HepG2 (cell line): Measurements from ENCODE around the gene CACNA1C. TPM values are rescaled to one million over a fixed set of nuclear protein-coding genes. Genes with fewer than 3 reads are reported as not detected.

ENCODE experiments used
- ATAC-seq: fragments of 200-7000 bp; cut with Tn5 transposase; 3 replicates; pipeline ENCODE4 v1.9.1; 2020; ENCODE audit warnings: mild to moderate bottlenecking, moderate library complexity
- BruUV-seq: library from RNA; stranded (reverse); fragments of 400-500 nt; replicated peaks from 2 replicates; lab custom pipeline; 2021; lab: Mats Ljungman, UMichigan
- CTCF ChIA-PET: fragments of 300-600 bp; formaldehyde crosslinking; extraction: SDS; loops from one replicate; lab custom pipeline; 2021; ENCODE audit warnings: low total read pairs, inconsistent platforms, low intra/inter-chr PET ratio; lab: Yijun Ruan, JAX
- POLR2A ChIA-PET: fragments of 350-600 bp; sonication (Branson Sonifier 250); formaldehyde crosslinking; loops from one replicate; lab custom pipeline; 2020; ENCODE audit warnings: antibody characterized with exemption, inconsistent platforms; lab: Yijun Ruan, JAX
- DNase-seq: peaks from one replicate; pipeline ENCODE4 v3.0.0-alpha.2; 2015; ENCODE audit warnings: low spot score
- FAIRE-seq: peaks from 3 replicates; lab custom pipeline; 2011; peaks lifted over from hg19 to GRCh38; lab: Jason Lieb, UNC
- H2AFZ ChIP-seq: one replicate; pipeline ENCODE4 v1.6.1; 2011; ENCODE audit warnings: low read length, inconsistent platforms
- H3K27ac ChIP-seq: fragments of 300-600 bp; 3 replicates; pipeline ENCODE4 v1.8.0; 2011; ENCODE audit warnings: mixed run types, mild to moderate bottlenecking, mixed read lengths, low read length, inconsistent platforms; ENCODE audit not compliant: insufficient read depth; ENCODE audit errors: extremely low read length
- H3K27me3 ChIP-seq, 2 experiments: fragments of 200-600 bp in 1 of 2; 2 replicates in 1 of 2; 3 replicates in 1 of 2; pipeline versions ENCODE4 v1.6.0 to v1.8.0; 2011; ENCODE audit warnings: low read length in 2 of 2, mild to moderate bottlenecking in 2 of 2, moderate library complexity in 2 of 2, inconsistent platforms in 1 of 2; ENCODE audit not compliant: insufficient read depth in 2 of 2, control insufficient read depth in 1 of 2
- H3K36me3 ChIP-seq, 2 experiments: fragments of 200-600 bp in 1 of 2; replicated peaks in 1 of 2; 2 replicates in 1 of 2; 3 replicates in 1 of 2; pipeline versions ENCODE4 v1.5.1 to v1.8.0; 2011; ENCODE audit warnings: low read length in 2 of 2, inconsistent platforms in 1 of 2; ENCODE audit not compliant: insufficient read depth in 2 of 2, control insufficient read depth in 1 of 2
- H3K4me1 ChIP-seq: 2 replicates; pipeline ENCODE4 v1.5.1; 2012; ENCODE audit warnings: low read length, inconsistent platforms; ENCODE audit not compliant: insufficient read depth
- H3K4me2 ChIP-seq: 2 replicates; pipeline ENCODE4 v1.6.0; 2011; ENCODE audit warnings: low read depth, low read length, inconsistent platforms
- H3K4me3 ChIP-seq, 3 experiments: fragments of 200-600 bp in 1 of 3; sonication (generic), shearing (Covaris generic) in 1 of 3; replicated peaks in 1 of 3; 2 replicates each; pipeline ENCODE4 v1.5.1; 2011 to 2016; ENCODE audit warnings: low read length in 3 of 3, inconsistent platforms in 2 of 3, low read depth in 2 of 3, mild to moderate bottlenecking in 2 of 3, control low read depth in 1 of 3, mixed read lengths in 1 of 3; ENCODE audit not compliant: insufficient read depth in 1 of 3
- H3K79me2 ChIP-seq: one replicate; pipeline ENCODE4 v1.6.1; 2011; ENCODE audit warnings: low read length, inconsistent platforms; ENCODE audit not compliant: insufficient read depth
- H3K9ac ChIP-seq: 2 replicates; pipeline ENCODE4 v1.6.0; 2011; ENCODE audit warnings: mild to moderate bottlenecking, low read depth, low read length, inconsistent platforms; ENCODE audit not compliant: insufficient read depth
- H3K9me3 ChIP-seq: 2 replicates; pipeline ENCODE4 v1.5.1; 2012; ENCODE audit warnings: mild to moderate bottlenecking, low read length
- H4K20me1 ChIP-seq: 2 replicates; pipeline ENCODE4 v1.6.0; 2011; ENCODE audit warnings: inconsistent platforms, mild to moderate bottlenecking, low read length, moderate library complexity; ENCODE audit not compliant: insufficient read depth
- NFE2 ChIP-seq: sonication (generic); formaldehyde crosslinking; IDR thresholded peaks from 2 replicates; pipeline ENCODE4 v1.4.0; 2020; ENCODE audit warnings: missing genetic modification reagents
- POLR2G ChIP-seq: fragments of 200-400 bp; formaldehyde crosslinking; IDR thresholded peaks from 2 replicates; pipeline ENCODE4 v1.6.1; 2018; ENCODE audit warnings: mild to moderate bottlenecking, low read depth, low read length, moderate library complexity
- RORA ChIP-seq: sonication (generic); formaldehyde crosslinking; IDR thresholded peaks from 2 replicates; pipeline ENCODE4 v1.5.0; 2020; ENCODE audit warnings: mild to moderate bottlenecking, missing genetic modification reagents, moderate library complexity
- SUZ12 ChIP-seq: fragments of 150-350 bp; IDR thresholded peaks from 2 replicates; pipeline ENCODE4 v1.6.1; 2014; ENCODE audit warnings: low read depth, low read length
- ZFX ChIP-seq: sonication (generic); formaldehyde crosslinking; IDR thresholded peaks from 2 replicates; pipeline ENCODE4 v1.4.0; 2020; ENCODE audit warnings: mild to moderate bottlenecking, low read depth, missing genetic modification reagents, moderate library complexity
- ZNF607 ChIP-seq: sonication (generic); formaldehyde crosslinking; IDR thresholded peaks from 2 replicates; pipeline ENCODE4 v1.5.1; 2020; ENCODE audit warnings: missing genetic modification reagents, mild to moderate bottlenecking, borderline replicate concordance
- WGBS: methylation state at CpG from one replicate; pipeline ENCODE4 v1.1.6; 2017; ENCODE audit warnings: low lambda C conversion rate; 5-methylcytosine and 5-hydroxymethylcytosine counted together
- in situ Hi-C: cut with HindIII; loops from 2 replicates; pipeline ENCODE4 v1.10.0; 2017; ENCODE audit warnings: low pct_unique_long_range_greater_than_20kb; ENCODE audit not compliant: extremely low pct_ligation_motif_present
- intact Hi-C: fragments of 100-400 bp; cut with micrococcal nuclease; formaldehyde crosslinking; loops from one replicate; pipeline ENCODE4 v1.10.0; 2022; ENCODE audit not compliant: unreplicated experiment
- polyA plus RNA-seq, 8 experiments: library from polyadenylated mRNA; depleted of rRNA in 3 of 8; stranded (reverse) in 7 of 8; unstranded in 1 of 8; fragments of >200 nt; fragmentation: Illumina TruSeq in 4 of 8; extraction: Trizol in 4 of 8; gene quantifications; 2 replicates each; pipeline versions ENCODE4 v1.2.1 to v1.2.3, GENCODE V29; 2011 to 2016; ENCODE audit warnings: low read depth in 4 of 8, missing spikeins in 1 of 8, mixed read lengths in 1 of 8; ENCODE audit not compliant: insufficient read depth in 1 of 8
- total RNA-seq, 5 experiments: library from RNA; depleted of rRNA; stranded (reverse); fragments of >200 nt; fragmentation: Illumina TruSeq; extraction: Trizol; gene quantifications; 2 replicates each; pipeline ENCODE4 v1.2.3, GENCODE V29; 2016; ENCODE audit warnings: low read depth in 1 of 5
- TF ChIP-seq, protein P1 (sequence below): sonication (generic); formaldehyde crosslinking; IDR thresholded peaks from 2 replicates; pipeline ENCODE4 v1.9.0; 2022; ENCODE audit warnings: missing genetic modification reagents, mild to moderate bottlenecking, borderline replicate concordance

Gene CACNA1C
- total and polyA plus RNA-seq, 2 of the 13 experiments (the other 11 are each of a cell fraction or from before 2014, with no cell fraction given) = not detected

DNA sequence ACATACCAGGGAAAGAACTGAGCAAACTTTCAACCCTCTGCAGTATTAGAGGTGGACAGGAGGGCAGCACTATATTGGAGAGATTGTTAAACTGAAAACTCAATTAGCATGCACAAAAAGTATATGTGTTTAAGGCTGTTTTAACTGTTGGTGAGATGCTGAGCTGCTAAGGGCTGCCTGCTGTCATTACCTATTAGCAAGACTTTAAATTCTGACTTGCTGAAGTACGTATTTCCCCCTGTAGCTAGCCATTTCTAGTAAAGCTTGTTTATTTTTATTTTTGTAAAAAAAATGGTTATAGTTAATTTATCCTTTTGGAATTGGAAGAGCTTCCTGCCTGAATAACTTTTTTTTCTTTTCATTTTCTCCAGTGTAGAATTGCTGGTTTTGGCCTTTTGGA lies 92.2 kb downstream of the CACNA1C start:
- POLR2A ChIA-PET = no interaction called here

DNA sequence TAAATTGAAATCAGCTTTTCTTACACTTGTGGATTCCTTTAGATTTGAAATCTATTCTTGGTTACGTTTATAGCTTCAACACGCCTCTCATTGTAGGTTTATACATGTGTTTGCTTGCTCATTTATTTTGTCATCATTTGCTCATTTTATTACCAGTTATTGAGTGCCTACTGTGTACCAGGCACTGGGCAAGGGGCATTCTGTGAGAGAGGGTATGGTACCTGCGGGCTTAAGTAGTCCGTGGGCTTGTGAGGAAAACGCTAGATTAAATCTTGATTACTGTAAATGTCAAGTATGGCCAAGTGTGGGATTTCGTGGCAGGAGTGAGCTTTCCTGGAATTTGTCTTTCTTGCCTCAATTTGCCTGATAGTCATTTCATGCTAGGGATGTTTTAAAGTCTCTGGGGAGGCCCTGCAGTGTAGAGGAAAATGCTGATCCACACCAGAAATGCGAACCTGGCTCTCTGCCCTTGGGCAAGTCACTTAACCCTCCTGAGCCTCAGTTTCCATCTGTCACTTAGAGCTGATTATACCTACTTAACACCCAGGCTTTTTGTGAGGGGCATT lies 92.7 kb downstream of the CACNA1C start:
- no peaks in the 10 kb centered on the region for H3K79me2 ChIP-seq
- TF ChIP-seq POLR2G (no peak), RORA (CRISPR knock-in tag) (no peak), ZFX (CRISPR knock-in tag) (no peak)
- TF ChIP-seq, protein P1, sequence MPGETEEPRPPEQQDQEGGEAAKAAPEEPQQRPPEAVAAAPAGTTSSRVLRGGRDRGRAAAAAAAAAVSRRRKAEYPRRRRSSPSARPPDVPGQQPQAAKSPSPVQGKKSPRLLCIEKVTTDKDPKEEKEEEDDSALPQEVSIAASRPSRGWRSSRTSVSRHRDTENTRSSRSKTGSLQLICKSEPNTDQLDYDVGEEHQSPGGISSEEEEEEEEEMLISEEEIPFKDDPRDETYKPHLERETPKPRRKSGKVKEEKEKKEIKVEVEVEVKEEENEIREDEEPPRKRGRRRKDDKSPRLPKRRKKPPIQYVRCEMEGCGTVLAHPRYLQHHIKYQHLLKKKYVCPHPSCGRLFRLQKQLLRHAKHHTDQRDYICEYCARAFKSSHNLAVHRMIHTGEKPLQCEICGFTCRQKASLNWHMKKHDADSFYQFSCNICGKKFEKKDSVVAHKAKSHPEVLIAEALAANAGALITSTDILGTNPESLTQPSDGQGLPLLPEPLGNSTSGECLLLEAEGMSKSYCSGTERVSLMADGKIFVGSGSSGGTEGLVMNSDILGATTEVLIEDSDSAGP (CRISPR knock-in tag) = no peak
- BruUV-seq = no TSS peak
- CTCF ChIA-PET = no interaction called here
- ATAC-seq = no peak
- H3K9me3 ChIP-seq = no peaks in the 10 kb centered on the region
- DNase-seq = no peak
- H3K27me3 ChIP-seq = peaks cover 2 to 4% of the 10 kb centered on the region in 2 experiments; a peak in 1 of 5 replicates
- H3K27ac ChIP-seq = no peak overlapping the region
- H3K36me3 ChIP-seq = no peaks in the 10 kb centered on the region
- no peak overlapping the region for H3K4me2 ChIP-seq
- in situ Hi-C loops (no loop called here), intact Hi-C loops (no loop called here)
- no peak for FAIRE-seq
- no peak overlapping the region for H3K4me3 ChIP-seq
- under 1% methylated on average over 6 of the region's 7 CpGs for WGBS
- H3K9ac ChIP-seq = no peak overlapping the region
- no peaks in the 10 kb centered on the region for H4K20me1 ChIP-seq
- POLR2A ChIA-PET = no interaction called here
- no peaks in the 10 kb centered on the region for H3K4me1 ChIP-seq
- no peak overlapping the region for H2AFZ ChIP-seq

More for the DNA sequence above, 92.2 kb downstream of the CACNA1C start:
- Histone ChIP-seq H3K27me3 (peaks cover 2 to 4% of the 10 kb centered on the region in 2 experiments; a peak in 1 of 5 replicates), H2AFZ (no peak overlapping the region), H3K9ac (no peak overlapping the region), H3K79me2 (no peaks in the 10 kb centered on the region), H3K4me1 (no peaks in the 10 kb centered on the region), H3K4me3 (no peak overlapping the region), H3K36me3 (no peaks in the 10 kb centered on the region), H3K4me2 (no peak overlapping the region), H3K9me3 (no peaks in the 10 kb centered on the region), H4K20me1 (no peaks in the 10 kb centered on the region), H3K27ac (no peak overlapping the region)
- TF ChIP-seq ZNF607 (CRISPR knock-in tag) = no peak
- no peak for TF ChIP-seq SUZ12
- TF ChIP-seq NFE2 (CRISPR knock-in tag) = no peak
- CTCF ChIA-PET = no interaction called here
- intact Hi-C loops = no loop called here
- BruUV-seq = no TSS peak
- ATAC-seq (no peak), FAIRE-seq (no peak), DNase-seq (no peak)
- WGBS = 18% methylated on average over 1 of the region's 1 CpG
- in situ Hi-C loops = no loop called here
